HG03558 (cell line): ENCODE measurements around the gene CAT.

Experiments used
- ATAC-seq: cut with Tn5 transposase; IDR thresholded peaks from one replicate; pipeline ENCODE4 v1.9.1; 2021; ENCODE audit warnings: moderate number of reproducible peaks; ENCODE audit not compliant: unreplicated experiment; ENCODE audit errors: extremely low read depth

Gene CAT

GRCh38 chr11:34493468-34493867, 54.7 kb downstream of the CAT start:
- no peak for ATAC-seq

GRCh38 chr11:34493926-34494595, 55.3 kb downstream of the CAT start:
- no peak for ATAC-seq

GRCh38 chr11:34495239-34495723, 56.5 kb downstream of the CAT start:
- no peak for ATAC-seq

GRCh38 chr11:34495724-34496377, 57.1 kb downstream of the CAT start:
- no peak for ATAC-seq

- no peak for ATAC-seq
Measured at GRCh38 chr11:34499719-34500500, 61.2 kb downstream of the CAT start.

- ATAC-seq = no peak
Measured at GRCh38 chr11:34501500-34501899, 62.8 kb downstream of the CAT start.

- no peak for ATAC-seq
Measured at GRCh38 chr11:34501949-34502348, 63.2 kb downstream of the CAT start.

GRCh38 chr11:34502949-34503348, 64.2 kb downstream of the CAT start:
- ATAC-seq = no peak

- ATAC-seq = no peak
Measured at GRCh38 chr11:34505874-34506273, 67.1 kb downstream of the CAT start.

GRCh38 chr11:34507156-34507555, 68.4 kb downstream of the CAT start:
- no peak for ATAC-seq

GRCh38 chr11:34507610-34508009, 68.9 kb downstream of the CAT start:
- ATAC-seq = no peak

- no peak for ATAC-seq
Measured at GRCh38 chr11:34508524-34508923, 69.8 kb downstream of the CAT start.

GRCh38 chr11:34509336-34509876, 70.7 kb downstream of the CAT start:
- ATAC-seq = no peak

GRCh38 chr11:34510218-34510617, 71.5 kb downstream of the CAT start:
- no peak for ATAC-seq

- ATAC-seq = no peak
Measured at GRCh38 chr11:34510673-34511072, 71.9 kb downstream of the CAT start.

GRCh38 chr11:34512840-34513681, 74.3 kb downstream of the CAT start:
- peak; percentile 73 for ATAC-seq

GRCh38 chr11:34513682-34514449, 75.1 kb downstream of the CAT start, which contains the start of gene ELF5:
Gene ELF5 (minus strand): TSS chr11:34513794. CDS start chr11:34505749, 8,045 bp downstream.
- no peak for ATAC-seq

- ATAC-seq = no peak
Measured at GRCh38 chr11:34514597-34514996, 75.9 kb downstream of the CAT start.
